Adrenal gland (tissue), 5 donors: ENCODE results near the gene CYP39A1.

Experiments used
- CTCF ChIP-seq, 6 experiments: fragments of 450-650 bp in 4 of 6; fragments of 200-600 bp in 2 of 6; sonication (generic) in 1 of 6; IDR thresholded peaks; 1 replicate in 5 of 6; 2 replicates in 1 of 6; pipeline versions ENCODE4 v1.5.1 to v1.8.0; 2016 to 2021; ENCODE audit warnings: antibody characterized with exemption in 6 of 6, mild to moderate bottlenecking in 2 of 6, moderate library complexity in 1 of 6
- POLR2A ChIP-seq, 2 donors: fragments of 450-650 bp; IDR thresholded peaks; one replicate each; pipeline ENCODE4 v1.6.1; 2017; ENCODE audit warnings: antibody characterized with exemption in 2 of 2, mild to moderate bottlenecking in 2 of 2, moderate library complexity in 1 of 2
- donor health status: DM: no; HTN: no; CAD: no.

- TF ChIP-seq CTCF (IDR thresholded peaks at IDR 0.05): no peak
- TF ChIP-seq POLR2A (IDR thresholded peaks at IDR 0.05): no peak
These were observed 152.2 kb downstream of the CYP39A1 start for GRCh38 chr6:46500382-46500781.
